PC-3 (cell line): ENCODE data around the gene FRRS1L. TPM values are rescaled to one million over a fixed set of nuclear protein-coding genes. Genes with fewer than 3 reads are reported as not detected.

Experiments
- ATAC-seq: fragments of 200-7000 bp; cut with Tn5 transposase; 2 replicates; pipeline ENCODE4 v1.9.1; 2020; ENCODE audit warnings: mild to moderate bottlenecking, moderate library complexity
- BruUV-seq: library from RNA; stranded (reverse); fragments of 400-500 nt; replicated peaks from 2 replicates; lab custom pipeline; 2021; lab: Mats Ljungman, UMichigan
- CTCF ChIA-PET: fragments of 300-600 bp; sonication (Branson Sonifier 250); formaldehyde crosslinking; loops from one replicate; lab custom pipeline; 2022; ENCODE audit warnings: antibody characterized with exemption; lab: Charles Lee
- POLR2A ChIA-PET: fragments of 300-600 bp; sonication (Branson Sonifier 250); formaldehyde crosslinking; loops from one replicate; lab custom pipeline; 2022; ENCODE audit warnings: antibody characterized with exemption; ENCODE audit not compliant: unreplicated experiment; lab: Charles Lee
- DNase-seq: peaks from one replicate; pipeline ENCODE4 v3.0.0-alpha.2; 2015
- H2AFZ ChIP-seq: fragments of 300-600 bp; sonication (generic); 2 replicates; pipeline ENCODE4 v1.6.0; 2016; ENCODE audit warnings: antibody characterized with exemption, low read length
- H3F3A ChIP-seq: fragments of 300-600 bp; sonication (generic); one replicate; pipeline ENCODE4 v1.6.0; 2017; ENCODE audit warnings: antibody characterized with exemption, low read length, control low read depth, mild to moderate bottlenecking; ENCODE audit not compliant: unreplicated experiment
- H3K27ac ChIP-seq: fragments of 300-600 bp; sonication (generic); 2 replicates; pipeline ENCODE4 v1.5.1; 2016; ENCODE audit warnings: mild to moderate bottlenecking, low read length
- H3K27me3 ChIP-seq: fragments of 300-600 bp; sonication (generic); 2 replicates; pipeline ENCODE4 v1.6.1; 2016; ENCODE audit warnings: low read length, mixed read lengths
- H3K36me3 ChIP-seq: fragments of 300-600 bp; sonication (generic); 2 replicates; pipeline ENCODE4 v1.6.1; 2016; ENCODE audit warnings: low read depth, mixed run types, low read length, mixed read lengths
- H3K4me1 ChIP-seq: fragments of 300-600 bp; sonication (generic); 2 replicates; pipeline ENCODE4 v1.5.1; 2016; ENCODE audit warnings: low read length; ENCODE audit not compliant: insufficient read depth
- H3K4me2 ChIP-seq: fragments of 300-600 bp; sonication (generic); 2 replicates; pipeline ENCODE4 v1.6.0; 2016; ENCODE audit warnings: low read length
- H3K4me3 ChIP-seq: fragments of 300-600 bp; sonication (generic); 2 replicates; pipeline ENCODE4 v1.5.1; 2016; ENCODE audit warnings: mild to moderate bottlenecking, low read length, mixed read lengths
- H3K79me2 ChIP-seq: fragments of 300-600 bp; sonication (generic); 2 replicates; pipeline ENCODE4 v1.6.1; 2017; ENCODE audit warnings: low read length, mixed read lengths
- H3K9ac ChIP-seq: fragments of 300-600 bp; sonication (generic); 2 replicates; pipeline ENCODE4 v1.6.0; 2016; ENCODE audit warnings: mild to moderate bottlenecking, low read length
- H3K9me2 ChIP-seq: fragments of 300-600 bp; sonication (generic); replicated peaks from 2 replicates; pipeline ENCODE4 v1.6.1; 2016; ENCODE audit warnings: mixed run types, low read length, mixed read lengths
- H3K9me3 ChIP-seq: fragments of 300-600 bp; sonication (generic); 2 replicates; pipeline ENCODE4 v1.6.1; 2016; ENCODE audit warnings: low read length, mixed read lengths
- H4K20me1 ChIP-seq: fragments of 300-600 bp; sonication (generic); 2 replicates; pipeline ENCODE4 v1.6.1; 2016; ENCODE audit warnings: low read length, mixed read lengths
- EZH2 ChIP-seq: fragments of 300-600 bp; sonication (generic); IDR thresholded peaks from one replicate; pipeline ENCODE4 v1.6.1; 2017; ENCODE audit warnings: antibody characterized with exemption, mild to moderate bottlenecking, low read length; ENCODE audit not compliant: unreplicated experiment
- EZH2phosphoT487 ChIP-seq: fragments of 300-600 bp; sonication (generic); IDR thresholded peaks from 2 replicates; pipeline ENCODE4 v1.6.1; 2018; ENCODE audit warnings: mild to moderate bottlenecking, antibody characterized with exemption, low read length, borderline replicate concordance
- intact Hi-C: fragments of 100-400 bp; cut with micrococcal nuclease; formaldehyde crosslinking; loops from 2 replicates; pipeline ENCODE4 v1.9.0; 2023
- total RNA-seq: library from RNA; depleted of rRNA; stranded (reverse); fragments of >200 nt; gene quantifications from 2 replicates; pipeline ENCODE4 v1.2.3, GENCODE V29; 2014
- TF ChIP-seq, protein P1 (sequence below): fragments of 300-600 bp; sonication (generic); conservative IDR thresholded peaks from 2 replicates; pipeline ENCODE4 v1.5.1; 2017; ENCODE audit warnings: antibody characterized with exemption, low read depth, mild to moderate bottlenecking, low read length

FRRS1L gene
- total RNA-seq, 1 experiment from 2014 or later, result not detected

DNA sequence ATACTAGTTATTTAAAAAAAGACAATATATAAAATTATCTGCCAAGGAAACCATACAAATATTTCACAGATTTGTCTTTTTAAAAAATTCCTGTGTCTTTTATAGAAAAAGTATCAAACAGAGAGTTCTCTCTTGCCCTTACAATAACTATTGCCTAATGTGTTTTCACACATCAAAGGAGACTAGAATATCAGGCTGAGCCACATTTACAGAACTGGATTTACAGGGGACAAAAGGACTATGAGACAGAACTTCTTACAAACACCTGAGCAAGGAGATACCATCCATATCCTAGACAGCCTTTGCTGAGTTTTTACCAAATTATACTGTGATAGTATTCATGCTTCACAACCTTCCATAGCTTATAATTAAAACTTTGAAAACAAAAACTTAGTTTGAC is 81.5 kb downstream of the FRRS1L start:
- Histone ChIP-seq H3K4me3 (no peak overlapping the region), H3K4me1 (peaks cover 3% of the 10 kb centered on the region; the same call in 1 of the 2 replicates), H3F3A (no peaks in the 10 kb centered on the region), H2AFZ (no peak overlapping the region), H3K27me3 (no peaks in the 10 kb centered on the region), H4K20me1 (no peaks in the 10 kb centered on the region), H3K9me2 (no peaks in the 10 kb centered on the region), H3K9ac (no peak overlapping the region), H3K36me3 (peaks cover 22% of the 10 kb centered on the region), H3K79me2 (0 out of 2 replicates have a peak, but pooled peaks cover 6% of the 10 kb centered on the region), H3K27ac (no peak overlapping the region), H3K4me2 (no peak overlapping the region), H3K9me3 (no peaks in the 10 kb centered on the region)
- TF ChIP-seq EZH2phosphoT487, result no peak
- TF ChIP-seq, protein P1, sequence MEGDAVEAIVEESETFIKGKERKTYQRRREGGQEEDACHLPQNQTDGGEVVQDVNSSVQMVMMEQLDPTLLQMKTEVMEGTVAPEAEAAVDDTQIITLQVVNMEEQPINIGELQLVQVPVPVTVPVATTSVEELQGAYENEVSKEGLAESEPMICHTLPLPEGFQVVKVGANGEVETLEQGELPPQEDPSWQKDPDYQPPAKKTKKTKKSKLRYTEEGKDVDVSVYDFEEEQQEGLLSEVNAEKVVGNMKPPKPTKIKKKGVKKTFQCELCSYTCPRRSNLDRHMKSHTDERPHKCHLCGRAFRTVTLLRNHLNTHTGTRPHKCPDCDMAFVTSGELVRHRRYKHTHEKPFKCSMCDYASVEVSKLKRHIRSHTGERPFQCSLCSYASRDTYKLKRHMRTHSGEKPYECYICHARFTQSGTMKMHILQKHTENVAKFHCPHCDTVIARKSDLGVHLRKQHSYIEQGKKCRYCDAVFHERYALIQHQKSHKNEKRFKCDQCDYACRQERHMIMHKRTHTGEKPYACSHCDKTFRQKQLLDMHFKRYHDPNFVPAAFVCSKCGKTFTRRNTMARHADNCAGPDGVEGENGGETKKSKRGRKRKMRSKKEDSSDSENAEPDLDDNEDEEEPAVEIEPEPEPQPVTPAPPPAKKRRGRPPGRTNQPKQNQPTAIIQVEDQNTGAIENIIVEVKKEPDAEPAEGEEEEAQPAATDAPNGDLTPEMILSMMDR, result no peak
- no peak for TF ChIP-seq EZH2
- DNase-seq (no peak), ATAC-seq (no peak)
- intact Hi-C loops, result no loop called here
- POLR2A ChIA-PET, result no interaction called here
- CTCF ChIA-PET, result interaction anchor here (0.7 kb wide), 1 partner anchor 137 kb away, joined by 4 read pairs; no protein-coding TSS in a partner anchor
- no TSS peak for BruUV-seq

DNA sequence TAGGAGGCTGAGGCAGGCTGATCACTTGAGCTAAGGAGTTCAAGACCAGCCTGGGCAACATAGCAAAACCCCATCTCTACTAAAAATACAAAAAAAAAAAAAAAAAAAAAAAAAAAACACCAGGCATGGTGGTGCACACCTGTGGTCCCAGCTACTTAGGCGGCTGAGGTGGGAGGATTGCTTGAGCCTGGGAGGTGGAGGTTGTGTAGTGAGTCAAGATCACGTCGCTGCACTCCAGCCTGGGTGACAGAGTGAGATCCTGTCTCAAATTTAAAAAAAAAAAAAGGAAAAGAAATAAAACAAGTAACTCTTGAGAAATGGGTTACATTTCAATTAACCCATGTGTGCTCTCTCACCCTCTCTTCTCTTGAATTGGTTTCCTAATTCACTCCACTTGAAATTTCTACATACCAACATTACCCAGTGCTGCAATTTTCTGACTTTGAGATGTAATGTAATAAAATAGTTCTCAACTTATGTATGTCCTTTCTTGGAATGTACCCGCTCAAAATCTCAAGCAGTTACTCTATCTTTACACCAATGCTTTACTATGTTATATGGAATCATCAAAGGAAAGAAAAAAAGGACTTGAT is 83.1 kb downstream of the FRRS1L start:
- ChIA-PET POLR2A (no interaction called here), CTCF (no interaction called here)
- 0 out of 2 replicates have a peak, but pooled peaks cover 6% of the 10 kb centered on the region for H3K79me2 ChIP-seq
- ATAC-seq, result no peak
- no peaks in the 10 kb centered on the region for H3K27me3 ChIP-seq
- H3K9ac ChIP-seq, result no peak overlapping the region
- BruUV-seq, result no TSS peak
- H2AFZ ChIP-seq, result no peak overlapping the region
- peaks cover 3% of the 10 kb centered on the region; the same call in 1 of the 2 replicates for H3K4me1 ChIP-seq
- H3K9me2 ChIP-seq, result no peaks in the 10 kb centered on the region
- DNase-seq, result no peak
- H3K4me2 ChIP-seq, result no peak overlapping the region
- intact Hi-C loops, result no loop called here
- H3K27ac ChIP-seq, result no peak overlapping the region
- H3F3A ChIP-seq, result no peaks in the 10 kb centered on the region
- H3K36me3 ChIP-seq, result peaks cover 37% of the 10 kb centered on the region
- no peaks in the 10 kb centered on the region for H4K20me1 ChIP-seq
- TF ChIP-seq, protein P1, result no peak
- TF ChIP-seq EZH2 (no peak), EZH2phosphoT487 (no peak)
- no peaks in the 10 kb centered on the region for H3K9me3 ChIP-seq
- H3K4me3 ChIP-seq, result no peak overlapping the region

DNA sequence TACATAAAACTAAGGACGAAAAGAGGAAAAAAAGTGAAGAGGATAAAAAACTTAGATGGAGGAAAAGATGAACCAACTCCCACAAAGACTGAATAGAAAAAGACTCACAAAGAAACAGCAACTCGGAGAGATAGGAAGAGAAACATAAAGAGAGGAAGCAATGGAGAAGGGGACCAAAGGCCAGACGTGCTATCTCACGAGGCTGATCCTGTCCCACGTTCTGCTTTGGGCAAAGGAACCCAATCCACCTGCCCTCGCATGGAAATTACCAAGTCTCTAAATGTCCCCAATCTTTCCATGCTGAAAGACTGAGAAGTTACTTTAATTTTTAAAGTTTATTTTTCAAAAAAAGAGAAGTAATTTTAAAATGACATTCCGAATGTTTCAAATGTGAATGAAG is 83.9 kb downstream of the FRRS1L start:
- Histone ChIP-seq H3K27me3 (no peaks in the 10 kb centered on the region), H3K4me3 (no peak overlapping the region), H4K20me1 (no peaks in the 10 kb centered on the region), H3K9me2 (no peaks in the 10 kb centered on the region), H3K36me3 (peaks cover 43% of the 10 kb centered on the region), H3K4me1 (peaks cover 3% of the 10 kb centered on the region; the same call in 1 of the 2 replicates), H3K79me2 (0 out of 2 replicates have a peak, but pooled peaks cover 6% of the 10 kb centered on the region), H3K27ac (no peak overlapping the region), H3F3A (no peaks in the 10 kb centered on the region), H2AFZ (no peak overlapping the region), H3K4me2 (no peak overlapping the region), H3K9me3 (no peaks in the 10 kb centered on the region), H3K9ac (no peak overlapping the region)
- intact Hi-C loops, result no loop called here
- TF ChIP-seq, protein P1, result no peak
- TF ChIP-seq EZH2 (no peak), EZH2phosphoT487 (no peak)
- ChIA-PET CTCF (no interaction called here), POLR2A (interaction anchor here (0.6 kb wide), 1 partner anchor 216 kb away, joined by 4 read pairs; no protein-coding TSS in a partner anchor)
- BruUV-seq, result no TSS peak
- DNase-seq, result no peak
- no peak for ATAC-seq
